Mononuclear cell (primary cell): Measurements from ENCODE around the gene TRABD2A. TPM values are rescaled to one million over a fixed set of nuclear protein-coding genes. Genes with fewer than 3 reads are reported as not detected.

Source experiments
- H3K27me3 ChIP-seq: 2 replicates; pipeline ENCODE4 v1.6.0; 2011; ENCODE audit warnings: low read length, control low read depth; ENCODE audit not compliant: insufficient read depth
- H3K4me1 ChIP-seq: 2 replicates; pipeline ENCODE4 v1.5.1; 2011; ENCODE audit warnings: mild to moderate bottlenecking, low read length, control low read depth; ENCODE audit not compliant: insufficient read depth
- H3K4me3 ChIP-seq: 2 replicates; pipeline ENCODE4 v1.5.1; 2011; ENCODE audit warnings: mild to moderate bottlenecking, low read length, moderate library complexity
- H3K9me3 ChIP-seq: 2 replicates; pipeline ENCODE4 v1.5.1; 2011; ENCODE audit warnings: low read depth, mild to moderate bottlenecking, control low read depth, low read length
- total RNA-seq: library from RNA; depleted of rRNA; stranded (reverse); fragments of >200 nt; gene quantifications from one replicate; pipeline ENCODE4 v1.2.3, GENCODE V29; 2012

The TRABD2A gene
- total RNA-seq, 1 donor: 96.0 TPM

GRCh38 chr2:84858123-84858522 is 22.8 kb downstream of the TRABD2A start:
- Histone ChIP-seq H3K4me3 (no peak overlapping the region), H3K27me3 (no peaks in the 10 kb centered on the region), H3K4me1 (peaks cover 69% of the 10 kb centered on the region), H3K9me3 (peaks cover 3% of the 10 kb centered on the region)

DNA sequence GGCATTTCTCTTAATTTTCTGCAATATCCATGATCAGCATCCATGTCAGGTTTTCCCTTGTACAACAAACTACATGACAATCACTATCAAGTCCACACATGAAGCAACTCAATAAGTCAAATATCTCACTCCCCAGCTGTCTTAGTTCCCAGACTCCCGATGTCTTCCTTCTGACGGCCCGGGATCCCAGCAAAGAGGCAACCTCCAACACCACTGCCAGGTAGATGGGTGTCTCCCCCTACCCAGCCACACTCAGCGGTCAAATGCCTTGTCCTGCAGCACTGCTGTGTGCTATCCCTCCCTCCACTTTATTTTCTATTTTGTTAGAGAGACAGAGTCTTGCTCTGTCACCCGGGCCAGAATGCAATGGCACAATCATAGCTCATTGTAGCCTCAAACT is 23.3 kb downstream of the TRABD2A start:
- Histone ChIP-seq H3K27me3 (no peaks in the 10 kb centered on the region), H3K9me3 (peaks cover 7% of the 10 kb centered on the region), H3K4me3 (no peak overlapping the region), H3K4me1 (peaks cover 64% of the 10 kb centered on the region)

GRCh38 chr2:84856787-84857186 is 24.1 kb downstream of the TRABD2A start:
- H3K4me3 ChIP-seq: no peak overlapping the region
- H3K4me1 ChIP-seq: peaks cover 67% of the 10 kb centered on the region
- no peaks in the 10 kb centered on the region for H3K27me3 ChIP-seq
- H3K9me3 ChIP-seq: peaks cover 7% of the 10 kb centered on the region

- no peak overlapping the region for H3K4me3 ChIP-seq
- peaks cover 61% of the 10 kb centered on the region for H3K4me1 ChIP-seq
- H3K9me3 ChIP-seq: peaks cover 7% of the 10 kb centered on the region
- no peaks in the 10 kb centered on the region for H3K27me3 ChIP-seq
These were observed 25.2 kb downstream of the TRABD2A start for GRCh38 chr2:84855731-84856130.

DNA sequence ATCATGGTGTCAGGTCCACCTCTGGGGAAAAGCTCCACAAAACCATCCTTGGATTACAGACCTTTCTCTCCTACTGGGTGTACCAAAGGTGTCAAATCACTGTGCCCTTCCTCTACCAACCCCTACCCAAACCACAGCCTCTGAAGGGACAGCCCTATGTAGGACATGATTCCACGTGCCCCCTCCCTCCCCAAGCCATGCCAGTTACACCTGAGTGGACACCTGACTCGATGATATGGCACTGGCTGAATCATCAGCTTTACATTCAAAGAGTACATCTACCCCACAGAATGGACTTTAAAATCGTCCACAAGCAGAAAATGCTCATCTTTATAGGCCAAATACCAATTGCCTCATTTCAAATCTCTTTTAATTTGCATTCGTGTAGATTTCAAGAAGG is 26.0 kb downstream of the TRABD2A start:
- H3K4me1 ChIP-seq: peaks cover 63% of the 10 kb centered on the region
- H3K9me3 ChIP-seq: peaks cover 7% of the 10 kb centered on the region
- no peaks in the 10 kb centered on the region for H3K27me3 ChIP-seq
- H3K4me3 ChIP-seq: no peak overlapping the region

GRCh38 chr2:84851876-84852275 is 29.0 kb downstream of the TRABD2A start:
- no peak overlapping the region for H3K4me3 ChIP-seq
- H3K4me1 ChIP-seq: peaks cover 58% of the 10 kb centered on the region

GRCh38 chr2:84850471-84850870 is 30.4 kb downstream of the TRABD2A start:
- H3K9me3 ChIP-seq: peaks cover 7% of the 10 kb centered on the region
- H3K4me1 ChIP-seq: peaks cover 61% of the 10 kb centered on the region
- H3K4me3 ChIP-seq: no peak overlapping the region
- no peaks in the 10 kb centered on the region for H3K27me3 ChIP-seq

More at GRCh38 chr2:84851876-84852275, 29.0 kb downstream of the TRABD2A start:
- Histone ChIP-seq H3K27me3 (no peaks in the 10 kb centered on the region), H3K9me3 (peaks cover 7% of the 10 kb centered on the region)

GRCh38 chr2:84849271-84849952 is 31.5 kb downstream of the TRABD2A start:
- Histone ChIP-seq H3K4me1 (peaks cover 66% of the 10 kb centered on the region), H3K27me3 (no peaks in the 10 kb centered on the region), H3K9me3 (peaks cover 7% of the 10 kb centered on the region), H3K4me3 (no peak overlapping the region)

- no peaks in the 10 kb centered on the region for H3K27me3 ChIP-seq
- peaks cover 82% of the 10 kb centered on the region for H3K4me1 ChIP-seq
- H3K9me3 ChIP-seq: no peaks in the 10 kb centered on the region
- H3K4me3 ChIP-seq: no peak overlapping the region
These were observed 33.4 kb downstream of the TRABD2A start for GRCh38 chr2:84847326-84848050.

- Histone ChIP-seq H3K4me1 (peaks cover 85% of the 10 kb centered on the region), H3K4me3 (no peak overlapping the region), H3K9me3 (no peaks in the 10 kb centered on the region), H3K27me3 (no peaks in the 10 kb centered on the region)
These were observed 34.1 kb downstream of the TRABD2A start for GRCh38 chr2:84846741-84847142.

DNA sequence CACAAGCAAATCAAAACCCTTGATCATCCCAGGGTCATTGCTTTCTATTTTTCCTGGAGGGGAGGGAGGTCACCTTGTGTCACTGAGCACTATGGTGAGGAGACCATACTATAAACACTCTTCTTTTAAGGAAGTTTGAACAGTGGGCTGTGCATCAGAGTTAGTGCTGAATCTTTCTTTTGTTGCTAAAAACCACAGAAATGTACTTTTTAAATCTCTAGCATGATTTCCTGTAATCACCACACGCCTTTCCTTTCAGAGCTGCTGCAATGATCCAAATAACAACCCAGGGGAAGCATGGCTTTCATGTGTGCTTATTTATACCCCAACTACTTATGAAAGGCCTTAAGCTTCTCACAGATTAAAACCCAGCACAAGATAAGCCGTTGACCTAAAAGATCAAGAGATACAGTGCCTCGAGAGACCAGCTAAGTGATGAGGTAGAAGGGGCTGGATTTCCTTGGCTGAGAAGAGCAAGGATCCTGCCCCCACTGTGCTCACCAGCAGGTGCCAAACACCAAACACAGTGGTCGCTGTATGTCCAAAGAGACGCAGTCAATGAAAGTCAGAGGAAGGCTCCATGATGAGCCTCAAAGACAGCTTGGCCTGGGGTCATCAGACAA is 34.7 kb downstream of the TRABD2A start:
- peaks cover 91% of the 10 kb centered on the region for H3K4me1 ChIP-seq
- no peak overlapping the region for H3K4me3 ChIP-seq

GRCh38 chr2:84844141-84844540 is 36.7 kb downstream of the TRABD2A start:
- Histone ChIP-seq H3K4me1 (peaks cover 91% of the 10 kb centered on the region), H3K9me3 (no peaks in the 10 kb centered on the region), H3K4me3 (no peak overlapping the region)

More for the DNA sequence above, 34.7 kb downstream of the TRABD2A start:
- H3K27me3 ChIP-seq: no peaks in the 10 kb centered on the region
- no peaks in the 10 kb centered on the region for H3K9me3 ChIP-seq

GRCh38 chr2:84841577-84841976 is 39.3 kb downstream of the TRABD2A start:
- H3K4me1 ChIP-seq: peaks cover 75% of the 10 kb centered on the region
- no peaks in the 10 kb centered on the region for H3K27me3 ChIP-seq
- no peak overlapping the region for H3K4me3 ChIP-seq
- peaks cover under 1% of the 10 kb centered on the region for H3K9me3 ChIP-seq

More at GRCh38 chr2:84844141-84844540, 36.7 kb downstream of the TRABD2A start:
- no peaks in the 10 kb centered on the region for H3K27me3 ChIP-seq

DNA sequence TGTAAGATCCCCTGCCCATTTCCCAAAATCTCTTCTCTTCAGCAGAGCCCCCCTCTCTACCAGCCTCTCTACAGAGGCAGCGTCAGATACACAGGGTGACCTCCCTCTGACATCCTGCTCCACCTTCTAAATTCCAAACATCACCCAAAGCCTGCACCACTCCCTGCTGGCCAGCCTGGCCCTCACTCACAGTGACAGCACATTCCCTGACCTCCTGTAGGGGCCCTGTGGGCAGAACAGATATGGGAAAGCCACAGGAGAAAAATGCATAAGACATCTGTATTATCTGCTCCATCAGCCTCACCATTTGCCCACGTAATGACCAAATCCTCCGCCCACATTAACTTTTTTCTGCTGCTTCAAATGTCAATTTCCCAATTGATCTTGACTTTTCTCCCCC is 40.6 kb downstream of the TRABD2A start:
- Histone ChIP-seq H3K4me3 (no peak overlapping the region), H3K4me1 (peaks cover 62% of the 10 kb centered on the region), H3K27me3 (no peaks in the 10 kb centered on the region), H3K9me3 (peaks cover 11% of the 10 kb centered on the region)

DNA sequence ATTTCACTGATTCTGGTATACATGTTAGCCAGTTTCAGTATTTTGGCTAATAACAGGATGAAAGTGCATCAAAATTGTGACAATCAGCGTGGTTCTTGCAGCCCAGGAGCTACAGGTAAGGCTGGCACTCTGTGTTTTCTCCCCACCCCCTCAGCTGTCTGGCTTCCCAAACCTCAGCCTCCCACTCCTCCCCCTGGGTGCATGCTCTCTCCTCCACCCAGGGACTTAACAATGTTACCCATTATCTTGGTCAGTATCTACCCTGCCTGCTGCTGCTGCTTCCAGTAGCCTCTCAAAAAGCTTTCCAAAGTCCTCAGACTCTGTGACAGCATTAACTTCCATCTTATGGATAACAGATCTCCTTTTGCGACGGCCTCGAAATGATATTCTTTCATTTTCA is 41.0 kb downstream of the TRABD2A start:
- peaks cover 58% of the 10 kb centered on the region for H3K4me1 ChIP-seq
- peaks cover 11% of the 10 kb centered on the region for H3K9me3 ChIP-seq
- H3K4me3 ChIP-seq: no peak overlapping the region
- H3K27me3 ChIP-seq: no peaks in the 10 kb centered on the region
